IPS-18a (cell line): ENCODE data around the gene AP1G2.
A peak's percentile ranks its signal among the peaks of the same experiment; 100 is the strongest.
"Not testable (repeated sequence)": the region's sequence is repeated elsewhere in the genome, so short reads cannot be mapped to it uniquely, and the experiment has no call there.

ENCODE experiments used
- H3K27ac ChIP-seq: one replicate; pipeline ENCODE4 v1.5.1; 2013; ENCODE audit warnings: low read length
- H3K27me3 ChIP-seq: one replicate; pipeline ENCODE4 v1.6.1; 2013; ENCODE audit warnings: mild to moderate bottlenecking, low read length; ENCODE audit not compliant: control insufficient read depth, insufficient read depth
- H3K36me3 ChIP-seq: one replicate; pipeline ENCODE4 v1.6.1; 2013; ENCODE audit warnings: low read depth, low read length; ENCODE audit not compliant: control insufficient read depth
- H3K4me1 ChIP-seq: one replicate; pipeline ENCODE4 v1.6.1; 2013; ENCODE audit warnings: low read depth, low read length; ENCODE audit not compliant: control insufficient read depth
- H3K4me3 ChIP-seq: one replicate; pipeline ENCODE4 v1.5.1; 2013; ENCODE audit warnings: low read length
- H3K9ac ChIP-seq: one replicate; pipeline ENCODE4 v1.6.1; 2013; ENCODE audit warnings: mild to moderate bottlenecking, low read length, moderate library complexity
- H3K9me3 ChIP-seq: one replicate; pipeline ENCODE4 v1.6.1; 2013; ENCODE audit warnings: low read depth, low read length; ENCODE audit not compliant: control insufficient read depth

AP1G2 gene

DNA sequence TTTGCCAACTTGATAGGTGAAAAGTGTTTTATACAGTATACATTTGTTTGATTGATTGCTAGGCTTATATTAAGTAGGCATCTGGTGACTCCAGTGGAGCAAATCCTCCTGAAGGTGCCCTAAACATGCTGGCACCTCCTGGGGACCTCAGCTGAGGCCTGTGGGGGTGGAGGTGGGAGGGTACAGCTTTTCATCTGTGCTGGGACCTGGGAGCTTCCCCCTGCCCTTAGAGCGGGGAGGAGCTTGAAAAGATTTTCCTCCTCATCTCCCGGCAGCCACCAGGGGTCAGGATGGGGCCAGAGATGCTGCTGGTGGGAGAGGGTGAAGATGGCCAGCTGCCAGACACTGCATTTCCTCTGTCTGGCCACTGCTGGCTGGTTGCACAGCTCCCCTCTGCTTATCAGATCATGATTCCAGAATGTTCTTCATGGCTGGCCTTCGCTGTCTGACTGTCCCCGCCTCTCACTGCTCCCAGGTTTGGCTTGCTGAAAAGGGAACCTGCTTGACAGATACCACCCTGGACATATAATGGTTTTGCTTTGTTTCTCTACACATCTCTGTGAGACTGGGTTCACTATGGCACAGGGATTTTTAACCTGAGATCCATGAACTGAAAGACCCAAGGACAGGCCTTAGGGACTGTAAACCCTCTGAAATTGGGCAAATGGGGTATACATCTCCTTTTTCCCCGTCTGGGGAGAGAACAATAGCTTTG lies 21.4 kb upstream of the AP1G2 start:
- Histone ChIP-seq H3K27me3 (no peaks in the 10 kb centered on the region), H3K4me3 (no peak overlapping the region), H3K4me1 (peaks cover 4% of the 10 kb centered on the region), H3K9ac (no peak overlapping the region), H3K36me3 (no peaks in the 10 kb centered on the region), H3K9me3 (no peaks in the 10 kb centered on the region), H3K27ac (no peak overlapping the region)

DNA sequence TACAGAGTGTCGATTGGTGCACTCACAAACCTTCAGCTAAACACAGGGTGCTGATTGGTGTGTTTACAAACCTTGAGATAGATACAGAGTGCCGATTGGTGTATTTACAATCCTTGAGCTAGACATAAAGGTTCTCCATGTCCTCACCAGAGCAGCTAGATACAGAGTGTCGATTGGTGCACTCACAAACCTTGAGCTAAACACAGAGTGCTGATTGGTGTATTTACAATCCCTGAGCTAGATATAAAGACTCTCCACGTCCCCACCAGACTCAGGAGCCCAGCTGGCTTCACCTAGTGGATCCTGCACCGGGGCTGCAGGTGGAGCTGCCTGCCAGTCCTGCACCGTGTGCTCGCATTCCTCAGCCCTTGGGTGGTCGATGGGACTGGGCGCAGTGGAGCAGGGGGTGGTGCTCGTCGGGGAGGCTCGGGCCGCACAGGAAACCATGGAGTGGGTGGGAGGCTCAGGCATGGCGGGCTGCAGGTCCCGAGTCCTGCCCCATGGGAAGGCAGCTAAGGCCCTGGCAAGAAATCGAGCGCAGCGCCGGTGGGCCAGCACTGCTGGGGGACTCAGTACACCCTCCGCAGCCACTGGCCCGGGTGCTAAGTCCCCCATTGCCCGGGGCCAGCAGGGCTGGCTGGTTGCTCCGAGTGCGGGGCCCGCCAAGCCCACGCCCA lies 17.1 kb upstream of the AP1G2 start:
- not testable (repeated sequence) for H3K9me3 ChIP-seq, H3K36me3 ChIP-seq, H3K27me3 ChIP-seq, H3K9ac ChIP-seq, H3K4me1 ChIP-seq, H3K27ac ChIP-seq, H3K4me3 ChIP-seq

DNA sequence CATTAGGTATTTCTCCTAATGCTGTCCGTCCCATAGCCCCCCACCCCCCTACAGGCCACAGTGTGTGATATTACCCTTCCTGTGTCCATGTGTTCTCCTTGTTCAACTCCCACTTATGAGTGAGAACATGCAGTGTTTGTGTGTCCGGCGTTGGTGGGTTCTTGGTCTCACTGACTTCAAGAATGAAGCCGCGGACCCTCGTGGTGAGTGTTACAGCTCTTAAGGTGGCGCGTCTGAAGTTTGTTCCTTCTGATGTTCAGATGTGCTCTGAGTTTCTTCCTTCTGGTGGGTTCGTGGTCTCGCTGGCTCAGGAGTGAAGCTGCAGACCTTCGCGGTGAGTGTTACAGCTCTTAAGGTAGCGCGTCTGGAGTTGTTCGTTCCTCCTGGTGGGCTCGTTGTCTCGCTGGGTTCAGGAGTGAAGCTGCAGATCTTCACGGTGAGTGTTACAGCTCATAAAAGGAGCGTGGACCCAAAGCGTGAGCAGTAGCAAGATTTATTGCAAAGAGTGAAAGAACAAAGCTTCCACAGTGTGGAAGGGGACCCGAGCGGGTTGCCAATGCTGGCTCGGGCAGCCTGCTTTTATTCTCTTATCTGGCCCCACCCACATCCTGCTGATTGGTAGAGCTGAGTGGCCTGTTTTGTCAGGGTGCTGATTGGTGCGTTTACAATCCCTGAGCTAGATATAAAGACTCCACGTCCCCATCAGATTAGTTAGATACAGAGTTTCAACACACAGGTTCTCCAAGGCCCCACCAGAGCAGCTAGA lies 16.4 kb upstream of the AP1G2 start:
- H3K36me3 ChIP-seq, H3K9me3 ChIP-seq, H3K4me3 ChIP-seq, H3K27ac ChIP-seq, H3K27me3 ChIP-seq, H3K9ac ChIP-seq: not testable (repeated sequence)
- H3K4me1 ChIP-seq: peaks cover 12% of the 10 kb centered on the region

DNA sequence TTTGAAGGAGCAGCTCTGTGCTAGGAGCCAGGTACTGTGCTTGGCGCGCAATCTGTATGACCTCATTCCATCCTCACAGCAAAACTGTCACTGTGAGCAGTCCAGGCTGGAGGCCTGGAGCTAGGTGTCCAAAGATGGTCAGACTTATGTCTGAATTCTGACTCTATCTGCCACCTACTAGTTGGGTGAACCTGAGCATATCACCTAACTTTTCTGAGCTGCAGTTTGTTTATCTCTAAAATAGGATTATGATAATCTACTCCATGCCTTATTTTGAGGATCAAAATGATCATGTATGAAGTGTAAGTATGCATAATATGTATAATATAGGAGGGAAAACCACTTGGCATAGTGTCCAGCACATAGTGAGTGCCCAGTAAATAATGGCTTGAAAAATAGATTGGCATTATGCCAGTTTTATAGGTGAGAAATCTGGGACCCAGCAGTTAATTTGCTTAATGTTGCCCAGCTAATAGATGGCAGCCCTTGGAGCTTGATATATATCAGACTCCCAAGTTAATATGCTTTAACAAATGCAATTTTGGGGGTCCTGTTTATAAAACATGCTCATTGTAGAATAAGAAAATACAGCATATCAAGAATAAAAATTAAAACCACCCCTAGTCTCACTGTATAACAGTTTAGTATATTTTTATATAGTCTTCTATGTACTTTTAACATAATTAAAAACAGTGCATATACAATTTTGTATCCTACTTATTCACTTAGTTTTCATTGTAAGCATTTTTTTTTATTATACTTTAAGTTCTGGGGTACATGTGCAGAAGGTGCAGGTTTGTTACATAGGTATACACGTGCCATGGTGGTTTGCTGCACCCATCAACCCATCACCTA lies 15.5 kb upstream of the AP1G2 start:
- Histone ChIP-seq H3K27me3 (no peaks in the 10 kb centered on the region), H3K9me3 (no peaks in the 10 kb centered on the region), H3K9ac (no peak overlapping the region), H3K27ac (no peak overlapping the region), H3K36me3 (no peaks in the 10 kb centered on the region), H3K4me1 (peaks cover 10% of the 10 kb centered on the region), H3K4me3 (no peak overlapping the region)

DNA sequence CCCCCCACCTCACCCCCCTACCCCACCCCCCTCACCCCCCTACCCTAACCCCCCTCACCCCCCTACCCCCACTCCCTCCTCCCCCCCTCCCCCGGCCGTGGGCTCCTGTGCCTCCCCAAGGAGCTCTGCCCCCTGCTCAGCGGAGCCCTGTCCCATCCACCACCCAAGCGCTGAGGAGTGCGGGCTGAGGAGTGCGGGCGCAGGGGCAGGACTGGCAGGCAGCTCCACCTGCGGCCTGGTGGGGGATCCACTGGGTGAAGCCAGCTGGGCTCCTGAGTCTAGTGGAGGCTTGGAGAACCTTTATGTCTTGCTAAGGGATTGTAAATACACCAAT lies 13.3 kb upstream of the AP1G2 start:
- Histone ChIP-seq H3K27ac (no peak overlapping the region), H3K36me3 (no peaks in the 10 kb centered on the region), H3K9me3 (no peaks in the 10 kb centered on the region), H3K4me3 (no peak overlapping the region), H3K27me3 (peaks cover 11% of the 10 kb centered on the region), H3K4me1 (peaks cover 10% of the 10 kb centered on the region), H3K9ac (no peak overlapping the region)

DNA sequence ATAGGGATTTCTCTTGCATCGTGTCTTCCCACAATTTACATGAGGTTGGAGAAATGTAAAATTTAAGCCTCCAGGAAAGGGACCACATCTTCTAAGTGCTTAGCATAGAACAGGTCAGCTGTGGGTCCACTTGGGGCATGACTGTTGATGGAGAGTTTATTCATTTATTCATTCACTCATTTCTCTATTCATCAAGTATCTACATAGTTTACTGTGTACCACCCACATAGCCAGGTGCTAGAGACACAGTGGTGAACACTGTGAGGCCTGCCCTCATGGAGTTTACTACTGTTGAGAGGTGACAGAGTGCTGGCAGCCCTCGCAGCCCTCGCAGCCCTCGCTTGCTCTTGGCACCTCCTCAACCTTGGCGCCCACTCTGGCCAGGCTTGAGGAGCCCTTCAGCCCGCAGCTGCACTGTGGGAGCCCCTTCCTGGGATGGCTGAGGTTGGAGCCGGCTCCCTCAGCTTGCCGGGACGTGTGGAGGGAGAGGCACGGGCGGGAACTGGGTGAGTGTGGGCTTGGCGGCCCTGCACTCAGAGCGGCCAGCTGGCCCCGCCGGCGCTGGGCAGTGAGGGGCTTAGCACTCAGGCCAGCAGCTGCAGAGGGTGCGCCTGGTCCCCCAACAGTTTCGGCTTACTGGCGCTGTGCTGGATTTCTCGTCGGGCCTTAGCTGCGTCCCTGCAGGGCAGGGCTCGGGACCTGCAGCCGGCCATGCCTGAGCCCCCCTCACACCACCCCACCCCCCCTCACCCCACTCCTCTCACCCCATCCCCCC lies 12.7 kb upstream of the AP1G2 start:
- H3K27me3 ChIP-seq: peaks cover 11% of the 10 kb centered on the region
- H3K9ac ChIP-seq: no peak overlapping the region
- H3K9me3 ChIP-seq: no peaks in the 10 kb centered on the region
- peaks cover under 1% of the 10 kb centered on the region for H3K36me3 ChIP-seq
- no peak overlapping the region for H3K4me3 ChIP-seq
- H3K27ac ChIP-seq: no peak overlapping the region
- peaks cover 10% of the 10 kb centered on the region for H3K4me1 ChIP-seq

DNA sequence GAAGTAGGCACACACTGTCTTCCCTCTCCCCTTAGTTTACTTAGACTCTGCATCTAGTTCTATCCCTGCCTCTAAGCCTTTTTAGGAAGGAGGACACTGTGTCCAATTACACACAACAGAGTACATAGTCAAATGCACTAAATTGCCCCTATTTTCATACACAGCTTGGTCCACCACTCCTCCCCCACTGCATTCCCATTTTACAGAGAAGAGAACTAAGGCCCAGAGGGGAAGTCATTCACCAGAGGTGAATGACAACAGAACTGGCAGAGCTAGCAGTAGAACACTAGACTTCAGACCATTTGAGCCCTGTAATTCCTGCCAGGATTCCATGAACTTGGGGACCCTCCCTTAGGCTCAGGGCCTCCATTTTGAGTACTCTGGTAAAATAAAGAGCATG lies 12.1 kb upstream of the AP1G2 start:
- Histone ChIP-seq H3K4me1 (peaks cover 10% of the 10 kb centered on the region), H3K9ac (no peak overlapping the region), H3K27ac (no peak overlapping the region), H3K9me3 (no peaks in the 10 kb centered on the region), H3K36me3 (peaks cover 4% of the 10 kb centered on the region), H3K4me3 (no peak overlapping the region), H3K27me3 (peaks cover 11% of the 10 kb centered on the region)

DNA sequence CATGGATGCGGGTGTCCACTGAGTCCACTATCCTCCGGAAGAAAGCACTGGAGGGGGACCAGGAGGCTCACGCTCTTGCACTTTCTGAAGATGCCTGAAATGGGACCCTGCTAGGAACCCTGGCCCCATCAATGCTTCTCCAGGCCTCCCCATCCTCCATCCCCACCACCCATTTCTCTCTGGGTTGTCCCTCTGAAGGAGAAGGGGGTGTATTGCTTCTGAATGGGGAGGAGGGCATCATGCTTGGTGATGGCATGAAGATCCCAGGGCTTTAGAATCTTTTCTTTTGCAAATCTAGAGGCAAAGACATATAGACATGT lies 11.7 kb upstream of the AP1G2 start:
- peaks cover 11% of the 10 kb centered on the region for H3K27me3 ChIP-seq
- H3K4me1 ChIP-seq: peaks cover 10% of the 10 kb centered on the region
- no peaks in the 10 kb centered on the region for H3K9me3 ChIP-seq
- no peak overlapping the region for H3K27ac ChIP-seq
- no peak overlapping the region for H3K9ac ChIP-seq
- H3K36me3 ChIP-seq: peaks cover 4% of the 10 kb centered on the region
- H3K4me3 ChIP-seq: no peak overlapping the region

DNA sequence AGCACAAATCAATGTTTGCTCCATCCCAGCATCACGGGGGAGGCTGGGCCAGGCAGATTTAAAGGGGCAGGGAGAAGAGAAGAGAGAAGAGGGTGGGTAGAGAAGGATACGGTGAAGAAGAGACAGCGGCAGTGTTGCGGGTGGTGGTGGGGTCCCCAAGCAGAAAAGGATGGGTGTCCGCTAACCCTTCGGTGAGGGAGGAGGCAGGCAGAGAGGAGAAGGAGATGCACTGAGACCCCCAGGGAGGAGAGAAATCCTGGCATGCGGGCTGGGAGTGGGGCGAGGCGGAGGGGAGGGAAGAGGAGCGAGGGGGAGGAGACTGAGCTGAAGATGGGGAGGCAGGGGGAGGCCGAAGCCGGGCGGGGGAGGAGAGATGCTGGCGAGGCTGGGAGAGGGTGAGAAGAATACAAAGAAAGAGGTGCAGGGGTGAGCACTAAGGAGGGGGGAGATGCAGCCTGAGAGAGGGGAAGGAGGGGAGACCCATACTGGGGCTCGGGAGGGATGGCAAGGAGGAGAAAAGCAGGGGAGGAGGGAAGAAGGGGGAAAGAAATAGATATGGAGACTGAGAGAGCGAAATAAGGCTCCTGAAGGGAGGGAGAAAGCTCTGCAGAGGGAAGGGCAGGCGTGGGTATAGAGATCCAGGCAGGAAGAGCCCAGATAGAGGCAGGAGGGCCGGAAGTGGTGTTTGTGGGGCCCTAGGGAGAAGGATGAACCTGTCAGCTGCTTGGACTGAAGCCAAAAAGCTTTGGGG lies 11.1 kb upstream of the AP1G2 start, which contains the start of gene JPH4:
TSS of gene JPH4 (minus strand) at position 231 of the 751 bp plus-strand sequence. CDS start 1,337 bp downstream, outside the sequence.
- Histone ChIP-seq H3K36me3 (peaks cover 4% of the 10 kb centered on the region), H3K4me1 (peaks cover 10% of the 10 kb centered on the region), H3K27ac (no peak within 1 kb of the TSS), H3K4me3 (peak within 1 kb of the TSS; percentile 54), H3K9me3 (no peaks in the 10 kb centered on the region), H3K9ac (no peak within 1 kb of the TSS), H3K27me3 (peaks cover 11% of the 10 kb centered on the region)

DNA sequence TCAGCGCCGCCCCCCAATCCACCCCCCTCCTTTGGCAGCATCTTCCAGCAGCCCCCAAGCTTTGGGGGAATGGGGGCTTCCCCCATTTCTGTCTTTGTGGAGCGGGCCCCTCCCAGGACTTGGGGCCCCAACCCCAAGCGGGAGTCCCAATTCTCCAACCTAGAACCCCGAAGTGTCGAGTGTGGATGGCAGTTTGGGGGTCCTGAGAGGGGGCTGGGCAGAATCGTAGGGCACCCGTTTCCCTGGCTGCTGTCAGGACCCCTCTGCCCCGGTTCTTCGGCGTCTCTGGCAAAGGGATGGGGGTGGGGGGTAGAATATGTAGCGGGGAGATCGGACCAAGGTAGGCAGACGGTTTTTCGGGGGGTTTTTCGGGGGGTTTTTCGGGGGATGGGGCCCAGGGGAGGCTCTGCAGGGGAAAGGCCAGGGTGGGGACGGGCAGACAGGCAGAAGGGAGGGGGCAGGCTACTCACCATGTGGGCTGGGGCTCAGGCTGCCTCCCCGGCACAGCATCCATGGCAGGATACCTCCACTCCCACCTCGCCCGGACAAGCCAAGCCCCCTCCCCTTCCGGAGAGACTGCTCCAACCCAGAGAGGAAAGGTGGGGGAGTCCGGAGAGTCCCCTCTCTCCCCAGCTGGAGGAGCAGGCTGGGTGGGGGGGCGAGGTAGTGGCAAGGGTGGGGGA lies 10.3 kb upstream of the AP1G2 start:
- Histone ChIP-seq H3K27ac (no peak overlapping the region), H3K9me3 (no peaks in the 10 kb centered on the region), H3K36me3 (peaks cover 4% of the 10 kb centered on the region), H3K4me1 (peaks cover 10% of the 10 kb centered on the region), H3K9ac (no peak overlapping the region), H3K27me3 (peaks cover 11% of the 10 kb centered on the region), H3K4me3 (peak overlapping the region; percentile 54)
